Urinary bladder (tissue), 4 donors: ENCODE data around the gene LIMD2. TPM values are rescaled to one million over a fixed set of nuclear protein-coding genes. Genes with fewer than 3 reads are reported as not detected.

Source experiments
- DNase-seq: peaks from one replicate; pipeline ENCODE4 v3.0.0-alpha.2; 2015; ENCODE audit errors: extremely low spot score
- H3K27ac ChIP-seq: one replicate; pipeline ENCODE4 v1.5.1; 2013; ENCODE audit warnings: low read depth, mild to moderate bottlenecking, moderate library complexity
- H3K36me3 ChIP-seq: one replicate; pipeline ENCODE4 v1.6.1; 2013; ENCODE audit warnings: mild to moderate bottlenecking, moderate library complexity; ENCODE audit not compliant: insufficient read depth
- H3K4me1 ChIP-seq: one replicate; pipeline ENCODE4 v1.6.1; 2013; ENCODE audit warnings: mild to moderate bottlenecking, moderate library complexity; ENCODE audit not compliant: insufficient read depth
- H3K4me3 ChIP-seq: one replicate; pipeline ENCODE4 v1.5.1; 2013; ENCODE audit warnings: low read depth, low read length
- WGBS: extraction: QIAGEN DNeasy Blood & Tissue Kit; methylation state at CpG from one replicate; pipeline ENCODE4 v1.1.7; 2013; 5-methylcytosine and 5-hydroxymethylcytosine counted together
- polyA plus RNA-seq: library from polyadenylated mRNA; stranded (reverse); fragments of 200-250 nt; gene quantifications from one replicate; pipeline ENCODE4 v1.2.3, GENCODE V29; 2013
- total RNA-seq: library from RNA; depleted of rRNA; stranded (reverse); fragments of >200 nt; gene quantifications from one replicate; pipeline ENCODE4 v1.2.3, GENCODE V29; 2014
- donor health status: healthy with polysubstance abuse.
- donor health status: healthy.

LIMD2 gene
- total and polyA plus RNA-seq, 2 donors, result 9.4 to 12.0 TPM

DNA sequence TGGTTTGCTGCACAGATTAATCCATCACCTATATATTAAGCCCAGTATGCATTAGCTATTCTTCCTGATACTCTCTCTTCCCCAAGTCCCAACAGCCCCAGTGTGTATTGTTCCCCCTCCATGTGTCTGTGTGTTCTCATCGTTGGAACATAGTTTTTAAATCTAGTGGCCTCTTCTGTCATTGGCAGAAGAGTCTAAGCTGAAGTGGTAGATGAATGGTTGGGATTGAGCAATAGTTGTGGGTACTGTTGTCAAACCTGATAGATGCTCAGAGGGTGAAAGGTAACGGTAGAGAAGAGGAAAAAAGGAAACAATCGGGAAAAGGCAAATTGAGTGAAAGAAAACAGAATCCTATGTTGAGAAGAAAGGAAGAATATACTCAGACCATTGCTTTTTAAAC is 47.8 kb downstream of the LIMD2 start:
- no peak overlapping the region for H3K27ac ChIP-seq

DNA sequence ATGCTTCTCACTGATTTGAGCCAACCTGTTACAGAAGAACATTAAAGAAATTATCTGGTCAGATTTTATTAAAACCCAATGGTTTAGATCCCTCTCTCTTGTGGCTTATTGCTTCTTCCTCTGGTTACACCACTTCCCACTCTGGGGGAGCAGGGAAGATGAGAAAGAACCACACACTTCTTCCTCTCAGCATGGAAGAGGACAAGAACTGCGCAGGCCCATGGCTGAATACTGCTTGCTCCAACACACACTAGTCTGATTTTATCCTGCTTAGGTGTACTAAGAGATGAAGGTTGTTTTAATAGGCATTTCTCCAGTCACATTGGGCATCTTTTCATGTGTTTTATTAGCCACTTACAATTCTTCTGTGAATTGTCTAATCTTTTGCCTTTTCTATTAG is 50.1 kb downstream of the LIMD2 start:
- no peak overlapping the region for H3K27ac ChIP-seq
- WGBS, result 94% methylated on average over 1 of the region's 1 CpG
- no peaks in the 10 kb centered on the region for H3K4me1 ChIP-seq
- peaks cover 4% of the 10 kb centered on the region for H3K36me3 ChIP-seq
- DNase-seq, result no peak
- H3K4me3 ChIP-seq, result no peak overlapping the region

More for the DNA sequence above, 47.8 kb downstream of the LIMD2 start:
- Histone ChIP-seq H3K36me3 (peaks cover 4% of the 10 kb centered on the region), H3K4me1 (no peaks in the 10 kb centered on the region), H3K4me3 (no peak overlapping the region)
- no peak for DNase-seq
- WGBS, result 82% methylated on average over 3 of the region's 3 CpGs

DNA sequence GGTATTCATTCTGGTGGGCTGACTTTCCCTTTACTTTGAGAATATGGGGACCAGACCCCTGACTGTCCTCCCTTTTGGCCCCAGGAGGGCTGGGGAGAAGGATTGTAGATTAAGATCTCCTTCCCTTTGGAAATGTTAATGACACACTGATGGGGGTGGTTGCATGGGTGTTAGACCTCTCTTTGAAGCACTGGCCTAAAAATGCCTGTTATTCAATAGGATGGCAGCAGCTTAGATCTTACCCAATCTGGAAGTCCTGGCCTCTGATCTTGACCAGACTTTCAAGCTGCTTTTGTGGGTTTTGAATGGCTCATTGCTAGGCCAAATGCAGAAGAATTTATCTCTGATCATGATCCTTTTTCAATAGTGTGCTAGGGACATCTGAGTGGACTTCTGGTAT is 52.0 kb downstream of the LIMD2 start:
- DNase-seq, result no peak
- Histone ChIP-seq H3K36me3 (peaks cover 3% of the 10 kb centered on the region), H3K4me3 (no peak overlapping the region), H3K4me1 (no peaks in the 10 kb centered on the region), H3K27ac (no peak overlapping the region)

DNA sequence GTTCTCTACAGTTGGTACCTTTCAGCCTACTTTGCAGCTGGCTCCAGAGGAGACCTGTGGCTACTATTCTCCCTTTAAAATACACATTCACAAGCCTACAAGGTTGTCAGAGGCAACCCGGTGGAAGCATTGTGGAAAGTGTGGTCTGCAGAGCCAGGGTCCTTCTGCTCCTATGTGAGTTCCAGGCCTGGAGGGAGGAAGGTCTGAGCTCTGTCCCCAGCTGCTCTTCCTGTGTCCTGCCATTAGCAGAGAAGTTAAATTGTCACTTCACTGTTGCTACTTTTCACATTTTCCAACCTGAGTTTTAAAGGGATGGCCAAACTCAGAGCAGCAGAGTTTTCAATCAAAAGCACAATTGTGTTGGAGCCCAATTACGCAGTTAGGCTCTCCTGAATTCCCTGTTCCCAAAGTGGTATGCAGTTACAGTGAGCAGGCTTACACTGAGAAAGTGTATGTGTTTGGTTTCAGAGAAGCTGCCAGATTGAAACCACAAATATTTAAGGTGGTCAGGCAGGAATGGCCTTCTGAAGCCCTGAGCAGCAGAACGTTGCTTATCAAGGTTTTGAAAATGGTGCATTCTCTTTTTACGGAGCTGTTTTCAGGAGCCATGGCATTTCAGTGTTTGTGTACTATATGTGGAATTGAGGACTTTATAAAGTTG is 52.7 kb downstream of the LIMD2 start:
- DNase-seq, result no peak
- Histone ChIP-seq H3K4me1 (no peaks in the 10 kb centered on the region), H3K4me3 (no peak overlapping the region), H3K36me3 (peaks cover 1% of the 10 kb centered on the region), H3K27ac (no peak overlapping the region)
- WGBS, result 58% methylated on average over 4 of the region's 4 CpGs

DNA sequence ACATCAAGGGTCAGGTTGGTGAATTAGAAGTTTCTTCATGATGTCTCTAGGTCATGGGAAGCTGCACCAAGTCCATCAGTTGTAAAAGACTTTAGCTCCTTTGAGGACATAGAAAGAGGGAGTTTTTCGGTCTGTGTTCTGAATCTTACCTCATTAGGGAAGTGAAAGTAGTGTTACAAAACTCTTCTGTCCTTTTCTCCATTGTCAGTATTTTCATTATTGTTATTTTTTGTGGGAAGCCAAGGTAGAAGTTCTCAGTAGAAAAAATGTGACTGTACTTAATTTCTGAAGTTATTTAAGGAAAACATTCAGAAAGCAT is 53.5 kb downstream of the LIMD2 start:
- no peaks in the 10 kb centered on the region for H3K4me1 ChIP-seq
- no peak overlapping the region for H3K4me3 ChIP-seq
- H3K36me3 ChIP-seq, result peaks cover 1% of the 10 kb centered on the region
- no peak overlapping the region for H3K27ac ChIP-seq
- no peak for DNase-seq
- 94% methylated on average over 1 of the region's 1 CpG for WGBS

Other genes starting within 250 kb of the LIMD2 start
- gene ACE, start 223.1 kb downstream of the LIMD2 start, total RNA-seq, result 8.0 TPM
- gene ACE, start 223.1 kb downstream of the LIMD2 start, polyA plus RNA-seq, result 6.2 TPM
- gene KCNH6, start 176.8 kb downstream of the LIMD2 start, total RNA-seq, result not detected
- not detected for gene KCNH6, start 176.8 kb downstream of the LIMD2 start, polyA plus RNA-seq
- gene DCAF7, start 149.6 kb downstream of the LIMD2 start, total RNA-seq, result 20.9 TPM
- 32.9 TPM for gene DCAF7, start 149.6 kb downstream of the LIMD2 start, polyA plus RNA-seq
- gene TACO1, start 99.2 kb downstream of the LIMD2 start, total RNA-seq, result 6.7 TPM
- gene TACO1, start 99.2 kb downstream of the LIMD2 start, polyA plus RNA-seq, result 18.0 TPM
- 40.5 TPM for gene MAP3K3, start 77.7 kb downstream of the LIMD2 start, total RNA-seq
- 40.9 TPM for gene MAP3K3, start 77.7 kb downstream of the LIMD2 start, polyA plus RNA-seq
- gene STRADA, start 41.7 kb upstream of the LIMD2 start, total RNA-seq, result 41.7 TPM
- 24.9 TPM for gene STRADA, start 41.7 kb upstream of the LIMD2 start, polyA plus RNA-seq
- 63.6 TPM for gene CCDC47, start 73.5 kb upstream of the LIMD2 start, total RNA-seq
- 53.8 TPM for gene CCDC47, start 73.5 kb upstream of the LIMD2 start, polyA plus RNA-seq
- 138 TPM for gene DDX42, start 74.0 kb upstream of the LIMD2 start, total RNA-seq
- 67.3 TPM for gene DDX42, start 74.0 kb upstream of the LIMD2 start, polyA plus RNA-seq
- gene PSMC5, start 127.3 kb upstream of the LIMD2 start, total RNA-seq, result 25.2 TPM
- 183 TPM for gene PSMC5, start 127.3 kb upstream of the LIMD2 start, polyA plus RNA-seq
- 27.1 TPM for gene FTSJ3, start 127.5 kb upstream of the LIMD2 start, total RNA-seq
- 38.0 TPM for gene FTSJ3, start 127.5 kb upstream of the LIMD2 start, polyA plus RNA-seq
- gene SMARCD2, start 142.6 kb upstream of the LIMD2 start, total RNA-seq, result 58.1 TPM
- 95.0 TPM for gene SMARCD2, start 142.6 kb upstream of the LIMD2 start, polyA plus RNA-seq
- not detected for gene CSH2, start 173.6 kb upstream of the LIMD2 start, total RNA-seq
- gene CSH2, start 173.6 kb upstream of the LIMD2 start, polyA plus RNA-seq, result not detected
- not detected for gene GH2, start 181.8 kb upstream of the LIMD2 start, total RNA-seq
- not detected for gene GH2, start 181.8 kb upstream of the LIMD2 start, polyA plus RNA-seq
- 0.42 TPM for gene CSH1, start 196.4 kb upstream of the LIMD2 start, total RNA-seq
- gene CSH1, start 196.4 kb upstream of the LIMD2 start, polyA plus RNA-seq, result not detected
- gene CSHL1, start 211.1 kb upstream of the LIMD2 start, total RNA-seq, result not detected
- not detected for gene CSHL1, start 211.1 kb upstream of the LIMD2 start, polyA plus RNA-seq
- gene GH1, start 218.7 kb upstream of the LIMD2 start, total RNA-seq, result not detected
- gene GH1, start 218.7 kb upstream of the LIMD2 start, polyA plus RNA-seq, result 0.11 TPM
- 1.3 TPM for gene CD79B, start 232.2 kb upstream of the LIMD2 start, total RNA-seq
- 7.2 TPM for gene CD79B, start 232.2 kb upstream of the LIMD2 start, polyA plus RNA-seq